Measurements from ENCODE around the gene TIA1.

Gene TIA1

DNA sequence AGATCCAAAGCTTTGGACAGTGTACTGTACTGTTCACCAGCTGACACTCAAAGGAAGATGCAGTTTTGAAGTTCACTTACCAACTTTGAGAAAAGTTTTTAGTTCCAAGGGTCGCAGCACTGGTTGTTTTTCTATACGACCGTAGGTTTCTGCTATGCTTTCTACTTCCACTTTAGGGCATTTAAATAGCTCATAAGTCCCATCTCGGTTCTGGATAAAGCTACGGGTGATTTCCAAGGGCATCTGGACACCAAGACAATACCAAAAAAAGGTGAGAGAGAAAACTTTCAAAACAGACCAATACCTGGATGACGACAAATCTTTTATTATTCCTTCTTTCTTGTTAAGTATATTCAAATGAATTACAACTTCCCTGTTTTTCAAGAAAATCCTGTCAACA is 87.9 kb downstream of the TIA1 start:
- no peak for DNase-seq (ENCODE audit: low read depth in 2 of 2)
